Measurements from ENCODE around the gene PDE11A. TPM values are rescaled to one million over a fixed set of nuclear protein-coding genes. Genes with fewer than 3 reads are reported as not detected.

PDE11A gene
- total RNA-seq, 3 donors from 2014 or later: 0.96 to 2.3 (median 2.2) TPM

DNA sequence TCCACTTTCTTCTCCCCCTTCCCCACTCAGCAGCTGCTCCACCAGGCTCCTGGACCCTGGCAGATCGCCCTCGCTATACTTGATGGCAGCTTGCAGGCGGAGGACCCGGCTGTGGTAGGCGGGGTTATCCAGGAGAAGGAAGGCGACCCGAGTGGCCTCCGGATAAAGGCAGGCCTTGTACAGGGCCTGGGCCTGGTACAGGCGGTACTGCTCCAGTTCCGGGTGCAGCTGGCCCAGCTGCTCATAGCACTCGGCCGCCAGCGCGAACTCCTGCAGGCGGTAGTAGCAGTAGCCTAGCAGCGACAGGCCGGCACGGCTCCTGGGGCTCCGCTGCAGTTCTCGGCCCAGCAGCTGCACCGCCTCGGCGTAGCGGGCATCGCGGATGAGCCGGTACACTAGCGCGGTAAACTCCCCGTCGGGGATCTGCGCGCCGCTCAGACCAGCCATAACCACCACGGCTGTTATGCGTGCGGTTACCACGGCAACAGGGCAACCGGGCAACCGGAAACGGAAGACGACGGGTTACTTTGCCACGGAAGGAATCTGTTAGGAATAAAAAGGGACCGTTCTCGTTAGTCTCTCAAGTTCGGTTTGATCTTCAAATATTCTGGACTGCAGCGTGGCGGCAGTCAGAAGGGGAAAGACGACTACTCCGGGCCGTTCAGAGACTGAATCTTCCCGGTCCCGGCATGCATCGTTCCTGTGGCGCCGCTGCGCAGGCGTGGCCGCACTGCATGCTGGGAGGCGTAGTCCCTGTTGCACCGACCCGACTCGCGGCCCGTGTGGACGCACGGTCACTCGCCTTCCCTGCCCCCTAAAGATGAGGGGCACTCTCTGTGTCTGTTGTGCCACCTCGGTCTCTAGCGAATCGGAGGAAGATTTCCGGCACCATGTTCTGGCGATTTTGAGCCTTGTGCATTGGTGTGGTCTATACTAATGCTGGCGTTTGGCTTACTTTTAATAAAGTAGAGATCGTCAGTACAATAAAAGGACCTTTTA is 454.0 kb downstream of the PDE11A start:
- Histone ChIP-seq H3K4me3 (peak overlapping the region; percentile 67 to 69 (median 69)), H3K36me3 (no peaks in the 10 kb centered on the region), H3K27ac (peak overlapping the region; percentile 96), H3K27me3 (no peaks in the 10 kb centered on the region), H3K4me1 (no peaks in the 10 kb centered on the region), H3K9me3 (no peaks in the 10 kb centered on the region)
- intact Hi-C loops (cut with DNase I; ENCODE audit: low total_unique reads): no loop called here
- peak; percentile 58 to 75 (median 72) for TF ChIP-seq POLR2AphosphoS5 (IDR thresholded peaks at IDR 0.05)
- TF ChIP-seq, protein P1, sequence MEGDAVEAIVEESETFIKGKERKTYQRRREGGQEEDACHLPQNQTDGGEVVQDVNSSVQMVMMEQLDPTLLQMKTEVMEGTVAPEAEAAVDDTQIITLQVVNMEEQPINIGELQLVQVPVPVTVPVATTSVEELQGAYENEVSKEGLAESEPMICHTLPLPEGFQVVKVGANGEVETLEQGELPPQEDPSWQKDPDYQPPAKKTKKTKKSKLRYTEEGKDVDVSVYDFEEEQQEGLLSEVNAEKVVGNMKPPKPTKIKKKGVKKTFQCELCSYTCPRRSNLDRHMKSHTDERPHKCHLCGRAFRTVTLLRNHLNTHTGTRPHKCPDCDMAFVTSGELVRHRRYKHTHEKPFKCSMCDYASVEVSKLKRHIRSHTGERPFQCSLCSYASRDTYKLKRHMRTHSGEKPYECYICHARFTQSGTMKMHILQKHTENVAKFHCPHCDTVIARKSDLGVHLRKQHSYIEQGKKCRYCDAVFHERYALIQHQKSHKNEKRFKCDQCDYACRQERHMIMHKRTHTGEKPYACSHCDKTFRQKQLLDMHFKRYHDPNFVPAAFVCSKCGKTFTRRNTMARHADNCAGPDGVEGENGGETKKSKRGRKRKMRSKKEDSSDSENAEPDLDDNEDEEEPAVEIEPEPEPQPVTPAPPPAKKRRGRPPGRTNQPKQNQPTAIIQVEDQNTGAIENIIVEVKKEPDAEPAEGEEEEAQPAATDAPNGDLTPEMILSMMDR (IDR thresholded peaks at IDR 0.05): no peak
- peak; percentile 44 for TF ChIP-seq POLR2A (IDR thresholded peaks at IDR 0.05)
- peak; percentile 85 to 90 for DNase-seq (ENCODE audit: low spot score in 2 of 2)

DNA sequence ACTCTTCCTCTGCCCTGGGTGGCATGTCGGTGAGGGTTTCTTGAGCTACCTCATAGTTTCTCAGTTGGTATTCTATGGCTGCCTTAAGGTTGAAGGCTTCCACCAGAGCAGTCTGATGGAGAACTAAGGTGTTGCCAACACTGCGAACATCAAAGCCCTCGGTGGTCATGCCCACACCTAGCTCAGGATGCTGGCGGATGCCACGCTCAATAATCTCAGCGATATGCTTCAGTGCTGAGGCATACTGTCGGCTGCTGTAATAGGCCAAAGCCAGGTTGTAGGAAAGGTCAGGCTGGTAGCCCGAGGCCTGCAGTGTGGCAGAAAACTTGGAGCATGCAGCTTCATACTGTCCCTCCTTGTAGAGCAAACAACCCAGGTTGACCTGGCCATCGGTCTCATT is 454.7 kb downstream of the PDE11A start:
- H3K36me3 ChIP-seq: no peaks in the 10 kb centered on the region
- peak overlapping the region; percentile 96 for H3K27ac ChIP-seq
- no peak for DNase-seq (ENCODE audit: low spot score in 2 of 2)
- no peaks in the 10 kb centered on the region for H3K27me3 ChIP-seq
- TF ChIP-seq, protein P1 (IDR thresholded peaks at IDR 0.05): no peak
- TF ChIP-seq POLR2A (IDR thresholded peaks at IDR 0.05) (no peak), POLR2AphosphoS5 (IDR thresholded peaks at IDR 0.05) (no peak)
- H3K9me3 ChIP-seq: no peaks in the 10 kb centered on the region
- intact Hi-C loops (cut with DNase I; ENCODE audit: low total_unique reads): no loop called here
- no peaks in the 10 kb centered on the region for H3K4me1 ChIP-seq
- H3K4me3 ChIP-seq: peak overlapping the region; percentile 67 to 69 (median 69)

DNA sequence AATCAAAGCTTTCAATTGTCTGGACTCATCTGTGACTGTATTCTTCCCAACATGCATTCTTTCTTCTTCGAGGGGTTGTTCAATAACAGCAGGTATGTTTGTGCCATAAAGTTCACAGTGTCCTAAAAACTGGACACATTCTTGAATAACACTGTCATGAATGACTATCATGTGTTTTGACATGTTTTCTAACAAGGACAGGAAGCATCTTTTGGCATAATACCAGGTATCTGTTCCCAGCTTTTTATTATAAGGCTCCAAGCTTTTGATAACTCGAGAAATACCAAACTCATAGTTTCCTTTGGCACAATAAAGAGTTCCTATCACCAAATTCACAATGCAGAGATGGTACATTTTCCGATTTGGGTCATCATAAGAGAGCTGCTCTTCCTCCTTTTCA is 455.8 kb downstream of the PDE11A start:
- Histone ChIP-seq H3K27ac (no peak overlapping the region), H3K9me3 (no peaks in the 10 kb centered on the region), H3K4me3 (no peak overlapping the region), H3K27me3 (no peaks in the 10 kb centered on the region), H3K36me3 (no peaks in the 10 kb centered on the region), H3K4me1 (no peaks in the 10 kb centered on the region)
- TF ChIP-seq, protein P1 (IDR thresholded peaks at IDR 0.05): no peak
- no peak for TF ChIP-seq POLR2AphosphoS5 (IDR thresholded peaks at IDR 0.05)
- no peak for TF ChIP-seq POLR2A (IDR thresholded peaks at IDR 0.05)
- intact Hi-C loops (cut with DNase I; ENCODE audit: low total_unique reads): no loop called here
- DNase-seq (ENCODE audit: low spot score in 2 of 2): no peak

DNA sequence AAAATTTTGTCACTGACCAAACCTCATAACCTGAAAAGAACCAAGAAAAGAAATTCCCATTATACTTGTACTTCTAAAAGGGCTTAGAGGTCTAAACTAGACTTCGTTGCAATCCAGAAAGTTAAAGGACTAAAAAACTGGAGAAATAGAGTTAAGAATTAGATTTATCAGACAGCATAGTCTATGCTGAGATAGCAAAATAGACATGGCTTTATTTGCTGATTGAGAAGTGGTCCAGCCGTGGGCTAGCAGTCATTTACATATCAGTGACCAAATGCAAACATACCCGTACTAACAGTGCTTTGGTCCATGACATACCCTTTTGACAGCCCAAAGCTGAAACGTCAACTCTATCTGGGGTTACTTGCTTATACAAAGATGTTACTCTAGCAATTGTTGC is 456.5 kb downstream of the PDE11A start:
- Histone ChIP-seq H3K4me3 (no peak overlapping the region), H3K36me3 (no peaks in the 10 kb centered on the region), H3K27me3 (no peaks in the 10 kb centered on the region), H3K9me3 (no peaks in the 10 kb centered on the region), H3K27ac (no peak overlapping the region), H3K4me1 (no peaks in the 10 kb centered on the region)
- DNase-seq (ENCODE audit: low spot score in 2 of 2): no peak
- intact Hi-C loops (cut with DNase I; ENCODE audit: low total_unique reads): no loop called here
- TF ChIP-seq POLR2A (IDR thresholded peaks at IDR 0.05): no peak
- no peak for TF ChIP-seq POLR2AphosphoS5 (IDR thresholded peaks at IDR 0.05)
- TF ChIP-seq, protein P1 (IDR thresholded peaks at IDR 0.05): no peak

DNA sequence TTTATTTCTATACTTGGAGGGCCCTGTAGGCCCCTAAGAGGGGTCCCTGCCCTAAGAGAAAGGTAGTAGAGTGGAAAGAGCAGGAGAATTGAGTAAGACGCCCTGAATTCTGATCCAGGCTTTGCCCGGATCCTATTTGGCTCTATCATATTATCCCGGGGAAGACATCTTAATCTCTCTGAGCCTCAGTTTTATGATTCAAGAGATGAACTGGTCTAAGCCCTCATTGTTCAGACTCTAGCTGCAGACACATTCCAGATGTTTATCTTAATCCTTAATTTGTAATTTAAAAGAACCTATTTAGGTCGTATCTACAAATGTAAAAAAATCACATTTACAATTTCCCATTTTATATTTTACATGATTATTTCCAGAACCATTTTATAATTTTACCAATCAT is 459.9 kb downstream of the PDE11A start:
- Histone ChIP-seq H3K4me1 (no peaks in the 10 kb centered on the region), H3K9me3 (no peaks in the 10 kb centered on the region), H3K27me3 (no peaks in the 10 kb centered on the region), H3K27ac (no peak overlapping the region), H3K36me3 (no peaks in the 10 kb centered on the region), H3K4me3 (no peak overlapping the region)
- intact Hi-C loops (cut with DNase I; ENCODE audit: low total_unique reads): no loop called here
- TF ChIP-seq, protein P1 (IDR thresholded peaks at IDR 0.05): no peak
- TF ChIP-seq POLR2AphosphoS5 (IDR thresholded peaks at IDR 0.05): no peak
- TF ChIP-seq POLR2A (IDR thresholded peaks at IDR 0.05): no peak
- DNase-seq (ENCODE audit: low spot score in 2 of 2): no peak
